Measurements from ENCODE around the gene SLC25A40. TPM values are rescaled to one million over a fixed set of nuclear protein-coding genes. Genes with fewer than 3 reads are reported as not detected.

SLC25A40 gene, protein sequence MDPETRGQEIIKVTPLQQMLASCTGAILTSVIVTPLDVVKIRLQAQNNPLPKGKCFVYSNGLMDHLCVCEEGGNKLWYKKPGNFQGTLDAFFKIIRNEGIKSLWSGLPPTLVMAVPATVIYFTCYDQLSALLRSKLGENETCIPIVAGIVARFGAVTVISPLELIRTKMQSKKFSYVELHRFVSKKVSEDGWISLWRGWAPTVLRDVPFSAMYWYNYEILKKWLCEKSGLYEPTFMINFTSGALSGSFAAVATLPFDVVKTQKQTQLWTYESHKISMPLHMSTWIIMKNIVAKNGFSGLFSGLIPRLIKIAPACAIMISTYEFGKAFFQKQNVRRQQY
- total RNA-seq, result 56.0 TPM

DNA sequence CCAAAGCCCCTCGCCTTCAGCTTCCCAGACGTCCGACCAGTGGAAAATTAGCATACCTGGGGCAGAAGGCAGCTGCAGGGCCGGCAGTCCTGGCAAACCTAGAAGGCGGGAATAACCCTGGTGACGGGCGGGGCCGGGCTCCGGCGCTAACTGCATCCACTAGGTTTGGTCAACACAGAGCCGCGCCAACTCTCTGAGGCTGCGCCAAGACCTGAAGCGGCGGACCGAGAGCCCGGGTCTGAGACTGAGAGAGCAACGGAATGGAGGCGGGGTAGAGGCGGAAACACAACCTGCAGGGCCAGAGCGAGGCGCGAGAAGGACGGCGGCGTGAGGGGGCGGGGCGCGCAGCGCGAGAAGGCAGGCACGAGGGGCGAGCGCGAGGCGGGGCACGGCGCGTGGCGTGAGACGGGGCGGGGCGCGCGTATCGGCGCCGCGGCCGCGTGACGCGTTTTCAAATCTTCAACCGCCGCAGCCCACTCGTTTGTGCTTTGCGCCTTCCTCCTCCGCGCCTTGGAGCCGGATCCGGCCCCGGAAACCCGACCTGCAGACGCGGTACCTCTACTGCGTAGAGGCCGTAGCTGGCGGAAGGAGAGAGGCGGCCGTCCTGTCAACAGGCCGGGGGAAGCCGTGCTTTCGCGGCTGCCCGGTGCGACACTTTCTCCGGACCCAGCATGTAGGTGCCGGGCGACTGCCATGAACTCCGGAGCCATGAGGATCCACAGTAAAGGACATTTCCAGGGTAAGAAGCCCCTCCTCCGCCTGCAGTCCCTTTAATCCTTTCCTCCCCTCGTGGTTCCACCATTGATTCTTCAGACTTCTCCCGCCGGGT, at the start of gene SLC25A40, which contains the start of gene DBF4:
SLC25A40 (minus strand) TSS at position 321 of the 829 bp plus-strand sequence. CDS start 17,633 bp downstream, outside the sequence.
DBF4 (plus strand) TSS at position 454 of the 829 bp plus-strand sequence; CDS start at position 694, 240 bp downstream.

Other genes starting within 250 kb of the SLC25A40 start
- 16.9 TPM for gene RUNDC3B, start 248.0 kb downstream of the SLC25A40 start, total RNA-seq
- 23.5 TPM for gene DBF4, start 133 bp upstream of the SLC25A40 start, total RNA-seq
- 42.2 TPM for gene ADAM22, start 57.9 kb upstream of the SLC25A40 start, total RNA-seq

Measured in camera-type eye (tissue), 1 donor.